ENCODE data around the gene IMMP2L.
"Not testable (repeated sequence)": the region's sequence is repeated elsewhere in the genome, so short reads cannot be mapped to it uniquely, and the experiment has no call there.

The IMMP2L gene

DNA sequence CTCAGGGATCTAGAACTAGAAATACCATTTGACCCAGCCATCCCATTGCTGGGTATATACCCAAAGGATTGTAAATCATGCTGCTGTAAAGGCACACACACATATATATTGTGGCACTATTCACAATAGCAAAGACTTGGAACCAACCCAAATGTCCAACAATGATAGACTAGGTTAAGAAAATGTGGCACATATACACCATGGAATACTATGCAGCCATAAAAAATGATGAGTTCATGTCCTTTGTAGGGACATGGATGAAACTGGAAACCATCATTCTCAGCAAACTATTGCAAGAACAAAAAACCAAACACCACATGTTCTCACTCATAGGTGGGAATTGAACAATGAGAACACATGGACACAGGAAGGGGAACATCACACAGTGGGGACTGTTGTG is 56.9 kb downstream of the IMMP2L start:
- DNase-seq, result not testable (repeated sequence)

DNA sequence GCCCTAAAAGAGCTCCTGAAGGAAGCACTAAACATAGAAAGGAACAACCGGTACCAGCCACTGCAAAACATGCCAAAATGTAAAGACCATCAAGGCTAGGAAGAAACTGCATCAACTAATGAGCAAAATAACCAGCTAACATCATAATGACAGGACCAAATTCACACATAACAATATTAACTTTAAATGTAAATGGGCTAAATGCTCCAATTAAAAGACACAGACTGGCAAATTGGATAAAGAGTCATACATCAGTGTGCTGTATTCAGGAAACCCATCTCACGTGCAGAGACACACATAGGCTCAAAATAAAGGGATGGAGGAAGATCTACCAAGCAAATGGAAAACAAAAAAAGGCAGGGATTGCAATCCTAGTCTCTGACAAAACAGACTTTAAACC is 60.5 kb downstream of the IMMP2L start:
- DNase-seq, result not testable (repeated sequence)

DNA sequence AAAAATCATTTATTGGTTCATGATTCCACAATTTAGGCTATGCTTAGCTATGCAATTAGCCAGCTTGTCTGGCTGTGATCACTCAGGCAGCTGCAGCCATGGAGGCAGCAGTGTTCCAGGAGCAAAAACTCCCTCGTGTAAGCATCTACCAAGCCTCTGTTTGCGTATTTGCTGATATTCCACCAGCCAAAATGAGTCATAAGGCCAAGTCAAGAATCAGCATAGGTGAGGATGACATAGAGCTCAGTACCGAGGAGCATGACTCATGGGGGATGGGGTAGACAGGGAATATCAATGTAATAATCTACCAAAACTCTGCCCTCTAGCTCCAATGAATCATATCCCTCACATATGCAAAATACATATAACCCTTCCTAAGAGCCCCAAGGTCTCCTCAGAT is 63.3 kb downstream of the IMMP2L start:
- no peak for DNase-seq

DNA sequence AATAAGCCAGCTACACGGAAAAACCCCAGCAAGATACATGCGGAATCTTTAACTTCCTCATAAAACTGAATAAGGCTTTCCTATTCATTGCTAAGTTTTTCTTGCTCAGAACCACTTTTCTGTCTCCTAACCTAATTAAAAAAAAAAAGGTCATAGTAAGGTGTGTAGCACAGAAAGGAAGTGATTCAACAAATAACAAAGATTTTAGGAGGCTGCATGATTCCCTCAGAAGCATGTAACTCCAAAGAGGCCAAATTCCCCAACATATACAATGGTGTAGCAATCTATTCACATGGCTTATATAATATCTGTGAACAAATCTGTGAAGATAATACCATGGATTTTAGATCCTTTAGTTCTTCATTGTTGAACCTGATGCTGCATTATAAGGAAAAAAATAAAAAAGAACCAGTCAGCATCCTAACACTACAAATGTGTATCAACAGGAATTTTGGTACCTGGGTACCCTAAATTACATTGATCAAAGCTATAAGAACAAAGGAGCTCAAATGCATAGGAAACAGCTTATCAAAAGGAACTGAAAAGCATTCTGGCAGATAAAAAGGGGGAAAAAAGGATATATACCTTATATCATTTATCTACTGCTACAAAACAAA is 63.8 kb downstream of the IMMP2L start:
- no peak for DNase-seq

DNA sequence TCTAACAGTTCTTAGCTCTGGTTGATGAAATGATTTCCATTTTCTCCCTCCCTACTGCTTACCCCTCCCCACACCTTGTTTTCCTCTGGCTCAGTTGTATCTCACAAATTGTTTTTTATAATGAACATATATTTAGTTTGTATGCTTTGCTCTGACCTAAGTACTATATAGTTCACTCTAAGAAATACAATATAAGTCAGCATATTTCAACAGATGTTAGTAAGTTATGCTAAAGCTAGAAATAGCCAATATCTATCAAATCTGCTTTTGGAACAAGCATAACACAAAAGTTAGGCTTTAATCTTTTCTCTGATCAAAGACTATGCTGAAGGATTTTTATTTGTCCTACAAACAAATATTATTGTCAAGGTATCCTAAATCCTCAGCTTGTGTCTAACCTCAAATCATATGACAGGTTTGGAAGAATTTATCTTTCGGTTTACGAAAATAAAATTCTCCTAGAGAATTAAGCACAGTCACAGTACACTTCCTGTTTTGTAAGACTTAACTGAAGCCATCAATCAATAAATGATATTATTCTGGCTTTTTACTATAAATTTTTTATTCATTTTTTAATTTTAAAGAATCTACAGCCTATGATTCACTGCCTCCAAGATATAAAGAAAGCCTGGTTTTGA is 67.0 kb downstream of the IMMP2L start:
- no peak for DNase-seq

DNA sequence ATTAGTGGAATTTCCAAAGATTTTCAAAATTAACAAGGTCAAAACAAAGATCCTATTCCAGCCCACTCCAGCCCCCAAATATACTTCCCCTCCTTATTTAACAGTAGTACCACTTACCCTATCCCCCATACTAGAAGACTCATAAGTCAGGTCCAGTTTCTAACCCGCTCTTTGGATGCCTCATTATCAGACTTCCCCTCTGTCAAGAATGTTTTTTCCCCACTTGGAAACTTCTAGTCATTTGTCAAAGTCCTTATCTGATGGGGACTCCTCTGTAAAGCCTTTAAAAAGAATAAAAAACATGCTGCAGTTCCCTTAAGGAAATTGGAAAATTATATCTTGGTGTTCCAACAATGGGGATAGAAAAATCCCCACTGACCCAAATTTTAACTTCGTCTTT is 70.1 kb downstream of the IMMP2L start:
- DNase-seq, result no peak

DNA sequence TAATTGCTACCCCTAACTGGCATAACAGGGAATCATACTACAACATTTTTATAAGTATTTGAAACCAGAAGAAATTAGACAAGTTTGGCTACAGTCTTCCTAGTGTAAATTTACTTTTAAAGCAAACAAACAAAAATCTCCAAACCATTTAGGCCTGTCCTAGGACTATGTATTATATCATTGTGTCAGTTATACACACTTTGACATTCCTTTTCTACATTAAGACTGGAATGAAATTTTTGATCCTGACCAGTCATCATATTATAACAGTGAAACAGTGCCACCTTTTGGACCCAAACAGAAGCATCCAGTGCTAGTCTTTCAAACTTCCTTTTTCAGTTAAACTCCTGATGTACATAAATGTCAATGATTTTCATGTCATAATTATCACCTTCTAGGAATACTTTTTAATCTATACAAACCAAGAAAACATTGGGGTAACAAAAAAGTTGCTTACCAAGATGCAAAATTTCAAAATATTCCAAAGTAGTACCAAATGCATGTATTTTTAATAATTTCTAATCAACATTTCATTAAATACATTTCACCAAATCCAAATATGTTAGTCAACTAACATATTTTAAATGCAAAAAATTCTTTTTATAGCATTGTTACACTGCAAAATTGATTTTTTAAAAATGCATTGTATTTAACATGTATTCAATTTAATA is 75.7 kb downstream of the IMMP2L start:
- DNase-seq, result peak; percentile 35

DNA sequence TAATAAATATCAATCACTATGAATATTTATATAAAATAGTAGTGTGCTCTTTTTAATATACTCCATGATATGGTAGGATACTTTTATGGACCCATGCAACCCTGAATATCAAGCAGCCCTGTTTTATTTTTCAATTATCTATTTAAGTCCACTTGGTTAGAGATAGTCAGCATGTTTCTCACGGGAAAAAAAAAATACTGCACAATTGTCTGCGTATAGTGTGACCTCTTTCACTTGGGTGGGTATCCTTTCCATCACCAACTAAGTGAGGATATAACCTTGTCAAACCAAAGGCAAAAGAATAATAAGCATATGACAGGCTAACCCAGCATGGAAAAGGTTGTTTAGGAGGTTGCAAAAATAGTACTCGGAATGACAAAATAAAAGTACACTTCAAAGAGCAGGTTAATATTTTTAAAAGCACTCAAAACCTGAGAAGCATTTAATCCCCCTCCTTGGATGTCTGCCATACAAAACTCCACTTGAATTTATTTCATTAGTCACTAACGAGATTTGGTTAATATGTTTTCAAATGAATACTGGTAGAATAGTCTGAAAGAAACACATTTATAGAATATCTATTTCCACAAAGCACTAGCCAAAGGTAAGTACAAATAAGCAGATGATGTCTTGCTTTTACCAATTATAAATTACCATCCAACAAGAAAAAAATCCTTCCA is 76.5 kb downstream of the IMMP2L start:
- no peak for DNase-seq

DNA sequence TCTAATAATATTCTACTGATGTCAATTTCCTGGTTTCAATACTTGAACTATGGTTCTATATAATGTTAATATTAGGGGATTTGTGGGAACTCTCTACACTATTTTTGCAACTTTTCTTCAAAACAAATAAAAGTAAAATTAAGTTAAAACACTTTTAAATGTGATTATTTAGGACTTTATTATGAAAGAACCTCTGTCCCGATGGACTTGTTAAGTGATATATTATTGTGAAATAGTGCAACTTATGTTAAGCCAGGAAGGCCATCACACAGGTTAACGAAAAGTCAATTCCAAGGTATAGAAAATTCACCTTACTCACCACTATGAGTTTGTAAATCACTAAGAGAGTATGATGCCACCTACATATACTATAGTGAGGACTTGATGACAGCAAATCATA is 79.2 kb downstream of the IMMP2L start:
- DNase-seq, result no peak

DNA sequence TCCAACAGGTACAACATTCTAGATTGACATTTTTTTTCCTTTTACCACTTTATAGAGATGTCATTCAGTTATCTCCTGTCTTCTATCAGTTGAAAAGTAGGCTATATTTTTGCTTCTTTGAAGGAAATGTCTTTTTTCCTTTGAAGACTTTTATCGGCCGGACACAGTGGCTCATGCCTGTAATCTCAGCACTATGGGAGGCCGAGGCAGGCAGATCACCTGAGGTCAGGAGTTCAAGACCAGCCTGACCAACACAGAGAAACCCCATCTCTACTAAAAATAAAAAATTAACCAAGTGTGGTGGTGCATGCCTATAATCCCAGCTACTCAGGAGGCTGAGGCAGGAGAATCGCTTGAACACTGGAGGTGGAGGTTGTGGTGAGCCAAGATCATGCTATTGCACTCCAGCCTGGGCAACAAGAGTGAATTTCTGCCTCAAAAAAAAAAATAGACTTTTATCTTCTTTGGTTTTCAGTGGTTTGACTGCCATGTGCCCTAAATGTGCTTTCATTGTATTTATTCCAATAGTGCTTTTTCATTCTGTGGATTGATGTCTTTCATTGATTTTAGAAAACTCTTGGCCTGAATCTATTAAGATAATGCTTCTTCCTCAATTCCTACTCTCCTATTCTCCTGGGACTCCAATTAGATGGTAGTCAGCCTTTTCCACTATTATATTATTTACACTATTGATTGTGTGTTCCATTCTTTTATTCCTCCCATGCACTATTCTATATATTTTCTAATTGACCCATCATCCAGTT is 84.6 kb downstream of the IMMP2L start:
- DNase-seq, result no peak

DNA sequence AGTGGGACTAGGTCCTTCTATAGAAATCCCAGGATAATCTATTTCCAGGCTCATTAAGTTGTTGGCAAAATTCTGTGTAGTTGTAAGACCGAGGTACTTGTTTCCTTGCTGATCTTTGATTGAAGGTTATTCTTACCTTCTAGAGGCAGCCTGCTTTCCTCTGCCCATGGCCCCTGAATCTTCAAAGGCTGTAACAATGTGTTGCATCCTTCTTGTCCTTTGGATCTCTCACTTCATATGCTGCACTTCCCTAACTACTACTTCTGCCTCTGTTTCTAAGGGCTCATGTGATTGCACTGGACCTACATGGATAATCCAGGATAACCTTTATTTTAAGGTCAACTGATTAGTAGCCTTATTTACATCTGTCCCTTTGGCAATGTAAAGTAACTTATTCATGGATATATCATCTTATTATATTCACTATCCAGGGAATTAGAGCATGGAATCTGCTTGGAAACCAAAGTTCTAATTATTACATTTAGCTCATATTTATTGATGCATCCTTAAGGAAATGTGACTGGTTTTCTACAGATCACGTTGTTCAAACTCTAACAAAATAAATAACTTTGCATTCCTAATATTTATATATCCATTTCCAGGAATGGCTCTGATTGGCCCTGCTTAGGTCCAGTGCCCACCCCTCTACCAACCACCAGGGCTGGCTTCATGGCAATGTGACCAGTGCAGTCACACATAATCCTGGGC is 85.6 kb downstream of the IMMP2L start:
- no peak for DNase-seq

DNA sequence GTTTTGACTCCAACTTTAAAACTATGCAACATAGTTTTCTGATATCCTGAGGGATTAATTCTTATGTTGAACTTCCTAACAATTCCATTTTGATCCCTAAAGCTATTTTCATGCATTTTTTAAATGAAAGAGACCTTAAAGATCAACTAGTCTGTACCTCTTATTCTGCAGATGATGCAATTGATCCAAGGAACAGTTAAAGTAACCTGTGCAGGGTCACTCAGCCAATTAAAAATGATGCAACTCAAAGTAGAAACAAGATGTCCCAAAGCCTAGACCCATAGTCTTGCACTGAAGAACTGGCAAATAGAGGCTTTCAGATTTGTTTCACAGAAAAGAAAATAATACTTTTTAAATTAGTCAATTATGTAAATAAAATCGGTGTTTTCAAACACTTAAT is 86.3 kb downstream of the IMMP2L start:
- DNase-seq, result no peak

DNA sequence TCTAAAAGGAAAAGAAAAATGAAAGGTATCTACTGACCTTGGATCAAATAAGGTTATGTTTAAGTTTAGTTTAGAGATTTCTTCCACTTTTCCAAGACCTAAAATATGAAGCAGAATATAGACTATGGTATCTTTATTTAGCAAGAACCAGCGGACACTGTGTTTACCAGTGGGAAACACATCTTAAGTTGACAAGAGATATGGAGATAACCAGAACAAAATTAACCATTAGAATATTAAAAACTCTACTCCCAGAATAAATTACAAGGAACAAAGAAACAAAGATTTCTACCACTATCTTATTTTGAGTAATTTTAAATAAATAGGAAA is 86.9 kb downstream of the IMMP2L start:
- DNase-seq, result no peak

DNA sequence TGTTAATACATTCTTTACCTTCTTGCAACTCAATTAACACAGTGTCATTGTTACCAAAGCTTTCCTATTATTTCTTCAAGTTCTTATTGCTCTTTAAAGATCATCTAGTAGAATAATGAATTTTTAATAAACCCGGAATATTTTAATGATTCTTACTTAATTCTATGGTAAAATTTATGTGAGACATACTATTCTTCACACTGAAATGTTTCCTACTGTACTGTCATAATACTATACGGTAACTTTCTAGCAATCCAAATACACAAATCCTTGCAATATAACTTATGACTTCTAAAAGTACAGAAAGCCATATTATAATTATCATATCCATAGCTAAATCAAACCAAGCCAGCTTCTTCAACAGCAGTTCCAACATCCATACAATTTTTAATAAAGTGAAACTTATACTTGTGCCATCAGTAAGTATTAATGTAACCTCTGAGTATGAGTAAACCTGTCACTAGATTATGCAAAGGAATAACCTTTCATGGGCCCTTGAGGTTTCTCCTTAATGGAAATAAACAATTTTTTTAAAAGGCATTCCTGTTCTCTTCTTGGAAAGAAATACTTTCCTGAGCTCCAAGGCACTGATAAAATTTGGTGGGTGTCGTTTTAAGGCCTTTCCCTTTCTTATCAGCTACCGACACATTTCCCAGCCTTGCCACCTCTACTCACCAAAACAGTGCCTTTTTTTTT is 87.4 kb downstream of the IMMP2L start:
- DNase-seq, result no peak

DNA sequence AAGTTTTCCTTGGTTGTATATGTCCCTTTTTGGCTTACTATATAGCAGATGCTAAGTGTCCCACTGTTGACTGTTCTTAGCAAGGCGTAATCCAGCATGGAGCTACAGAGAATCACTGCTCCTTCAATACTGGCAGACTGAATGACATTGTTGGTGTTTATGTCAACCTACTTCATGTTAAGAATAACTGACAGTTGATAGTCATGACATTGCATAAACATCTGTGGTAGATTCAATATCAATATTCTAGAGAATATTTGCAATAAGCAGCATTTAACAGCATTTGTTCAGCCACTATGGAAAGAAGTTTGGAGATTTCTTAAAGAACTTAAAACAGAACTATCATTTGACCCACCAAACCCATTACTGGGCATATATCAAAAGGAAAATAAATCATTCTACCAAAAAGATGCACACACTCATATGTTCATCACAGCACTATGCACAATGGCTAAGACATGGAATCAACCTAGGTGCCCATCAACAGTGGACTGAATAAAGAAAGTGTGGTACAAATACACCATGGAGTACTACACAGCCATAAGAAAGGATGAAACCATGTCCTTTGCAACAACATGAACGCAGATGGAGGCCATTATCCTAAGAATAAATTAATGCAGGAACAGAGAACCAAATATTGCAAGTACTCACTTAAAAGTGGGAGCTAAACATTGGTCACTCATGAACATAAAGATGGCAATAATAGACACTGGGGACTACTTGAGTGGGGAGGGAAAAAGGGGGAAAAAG is 88.7 kb downstream of the IMMP2L start:
- no peak for DNase-seq

DNA sequence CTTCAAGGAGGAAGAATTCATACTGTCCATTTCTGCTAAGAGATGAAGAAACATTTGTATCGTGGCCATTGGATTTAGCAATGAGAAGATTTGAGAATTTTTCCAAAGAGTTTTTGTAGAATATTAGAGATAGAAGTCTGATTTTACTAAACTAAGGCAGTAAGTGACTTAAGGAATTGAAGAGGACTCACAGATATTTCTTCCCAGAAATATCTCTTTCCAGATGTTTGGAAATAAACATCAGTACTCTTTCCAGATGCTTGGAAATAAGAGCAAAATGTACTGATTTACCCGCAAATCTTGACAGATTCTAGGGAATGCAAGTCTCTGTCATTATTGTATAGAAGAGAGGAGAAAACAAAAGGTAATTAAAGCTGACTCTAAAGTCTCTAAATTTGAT is 91.3 kb downstream of the IMMP2L start:
- DNase-seq, result no peak

DNA sequence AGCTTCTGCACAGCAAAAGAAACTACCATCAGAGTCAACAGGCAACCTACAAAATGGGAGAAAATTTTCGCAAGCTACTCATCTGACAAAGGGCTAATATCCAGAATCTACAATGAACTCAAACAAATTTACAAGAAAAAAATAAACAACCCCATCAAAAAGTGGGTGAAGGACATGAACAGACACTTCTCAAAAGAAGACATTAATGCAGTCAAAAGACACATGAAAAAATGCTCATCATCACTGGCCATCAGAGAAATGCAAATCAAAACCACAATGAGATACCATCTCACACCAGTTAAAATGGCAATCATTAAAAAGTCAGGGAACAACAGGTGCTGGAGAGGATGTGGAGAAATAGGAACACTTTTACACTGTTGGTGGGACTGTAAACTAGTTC is 92.4 kb downstream of the IMMP2L start:
- DNase-seq, result not testable (repeated sequence)

DNA sequence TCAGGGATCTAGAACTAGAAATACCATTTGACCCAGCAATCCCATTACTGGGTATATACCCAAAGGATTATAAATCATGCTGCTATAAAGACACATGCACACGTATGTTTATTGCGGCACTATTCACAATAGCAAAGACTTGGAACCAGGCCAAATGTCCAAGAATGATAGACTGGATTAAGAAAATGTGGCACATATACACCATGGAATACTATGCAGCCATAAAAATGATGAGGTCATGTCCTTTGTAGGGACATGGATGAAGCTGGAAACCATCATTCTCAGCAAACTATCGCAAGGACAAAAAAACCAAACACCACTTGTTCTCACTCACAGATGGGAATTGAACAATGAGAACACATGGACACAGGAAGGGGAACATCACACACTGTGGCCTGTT is 96.5 kb downstream of the IMMP2L start:
- not testable (repeated sequence) for DNase-seq

DNA sequence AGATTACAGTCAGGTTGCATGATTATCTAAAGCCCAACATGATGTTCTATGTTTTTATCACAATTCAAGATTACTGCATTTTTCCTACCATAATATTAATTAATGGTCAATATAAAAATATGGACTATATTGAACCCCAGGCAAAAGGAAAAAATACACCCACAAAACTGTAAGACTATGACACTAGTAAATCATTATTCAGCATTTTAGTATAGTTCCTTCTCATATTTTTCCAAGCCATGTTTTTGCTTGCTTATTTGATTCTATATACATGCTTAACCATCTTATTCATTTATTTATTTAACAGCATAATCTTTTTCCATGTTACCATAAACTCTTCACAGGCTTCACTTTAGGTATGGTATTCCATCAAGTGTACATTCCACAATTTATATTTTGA is 101.6 kb downstream of the IMMP2L start:
- DNase-seq, result no peak

DNA sequence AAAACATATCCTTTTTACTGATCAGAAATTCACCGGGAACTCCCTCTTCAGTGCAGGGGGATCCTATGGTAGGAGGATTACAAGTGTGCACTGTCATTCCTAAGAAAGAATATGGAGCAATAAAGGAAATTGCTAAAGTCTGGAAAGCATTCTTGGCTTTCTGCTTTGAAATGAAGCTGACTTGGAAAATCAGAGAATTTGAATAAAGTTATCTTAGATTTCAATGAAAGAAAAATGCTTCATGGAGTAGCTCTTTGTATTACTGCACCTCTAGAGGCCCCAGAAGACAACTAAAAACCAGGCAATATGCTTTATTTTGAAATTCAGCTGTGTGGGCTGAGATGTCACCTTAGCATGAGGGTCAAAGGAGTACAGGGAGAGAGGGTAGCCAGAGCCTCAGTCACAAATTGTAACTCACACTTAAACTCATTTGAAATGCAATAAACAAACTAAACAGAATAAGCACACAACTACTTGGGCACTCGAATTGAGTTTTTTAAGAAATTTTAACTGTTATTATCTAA is 102.5 kb downstream of the IMMP2L start:
- no peak for DNase-seq

Data from CD4-positive, alpha-beta T cell treated with Interleukin-17A for 1 hour (primary cell).